Parathyroid adenoma (tissue), 2 donors: Measurements from ENCODE around the gene PGF.

Source experiments
- H2AFZ ChIP-seq: fragments of 300-600 bp; sonication (generic); one replicate; pipeline ENCODE4 v1.7.0; 2017; ENCODE audit warnings: antibody characterized with exemption, mild to moderate bottlenecking
- H3K27ac ChIP-seq: fragments of 300-600 bp; sonication (generic); one replicate; pipeline ENCODE4 v1.7.0; 2017
- H3K27me3 ChIP-seq: fragments of 300-600 bp; sonication (generic); one replicate; pipeline ENCODE4 v1.7.0; 2017; ENCODE audit warnings: low read length; ENCODE audit not compliant: control insufficient read depth, insufficient read depth
- H3K36me3 ChIP-seq: fragments of 300-600 bp; sonication (generic); one replicate; pipeline ENCODE4 v1.7.0; 2017; ENCODE audit warnings: low read length; ENCODE audit not compliant: control insufficient read depth, insufficient read depth
- H3K4me1 ChIP-seq: fragments of 300-600 bp; sonication (generic); one replicate; pipeline ENCODE4 v1.7.0; 2017; ENCODE audit warnings: control low read depth
- H3K4me2 ChIP-seq: fragments of 300-600 bp; sonication (generic); one replicate; pipeline ENCODE4 v1.7.0; 2017; ENCODE audit warnings: low read length
- H3K4me3 ChIP-seq: fragments of 300-600 bp; sonication (generic); one replicate; pipeline ENCODE4 v1.7.0; 2017; ENCODE audit warnings: low read depth, low read length
- H3K79me2 ChIP-seq: fragments of 300-600 bp; sonication (generic); one replicate; pipeline ENCODE4 v1.7.0; 2017; ENCODE audit warnings: control low read depth
- H3K9ac ChIP-seq: fragments of 300-600 bp; sonication (generic); one replicate; pipeline ENCODE4 v1.7.0; 2017; ENCODE audit warnings: mild to moderate bottlenecking
- H3K9me3 ChIP-seq: fragments of 300-600 bp; sonication (generic); one replicate; pipeline ENCODE4 v1.7.0; 2017; ENCODE audit warnings: low read length; ENCODE audit not compliant: control insufficient read depth
- TF ChIP-seq, protein P1 (sequence below): fragments of 300-600 bp; sonication (generic); IDR thresholded peaks from one replicate; pipeline ENCODE4 v1.7.0; 2017; ENCODE audit warnings: antibody characterized with exemption, mild to moderate bottlenecking
- donor health status: primary hyperparathyroidism.

Gene PGF

DNA sequence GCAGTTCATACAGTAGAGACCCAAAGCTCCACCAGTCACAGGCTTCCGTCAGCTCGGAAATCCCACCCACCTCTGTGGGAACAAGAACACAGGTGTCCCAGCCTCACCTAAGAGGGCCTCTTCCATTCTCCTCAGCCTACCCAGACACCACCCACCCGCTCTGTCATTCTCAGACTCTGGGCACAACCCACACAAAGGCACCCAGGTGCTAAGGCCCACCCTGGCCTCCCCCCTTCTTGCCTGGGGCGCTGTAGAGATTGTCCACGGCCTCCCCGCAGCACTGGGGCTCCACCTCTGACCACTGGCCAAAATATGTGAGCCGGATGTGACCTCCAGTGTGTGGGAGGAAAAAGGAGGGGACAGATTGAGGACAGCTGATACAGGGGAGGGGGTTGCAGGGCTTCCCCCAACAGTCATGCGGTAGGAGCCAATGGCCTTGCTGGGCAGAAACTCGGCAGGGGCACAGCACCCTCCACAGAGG is 46.5 kb downstream of the PGF start:
- Histone ChIP-seq H3K9me3 (no peaks in the 10 kb centered on the region), H3K4me3 (no peak overlapping the region), H3K4me1 (peaks cover 4% of the 10 kb centered on the region), H3K79me2 (no peaks in the 10 kb centered on the region), H3K9ac (no peak overlapping the region), H3K4me2 (no peak overlapping the region), H3K27ac (no peak overlapping the region), H2AFZ (no peak overlapping the region), H3K27me3 (no peaks in the 10 kb centered on the region), H3K36me3 (no peaks in the 10 kb centered on the region)
- TF ChIP-seq, protein P1, sequence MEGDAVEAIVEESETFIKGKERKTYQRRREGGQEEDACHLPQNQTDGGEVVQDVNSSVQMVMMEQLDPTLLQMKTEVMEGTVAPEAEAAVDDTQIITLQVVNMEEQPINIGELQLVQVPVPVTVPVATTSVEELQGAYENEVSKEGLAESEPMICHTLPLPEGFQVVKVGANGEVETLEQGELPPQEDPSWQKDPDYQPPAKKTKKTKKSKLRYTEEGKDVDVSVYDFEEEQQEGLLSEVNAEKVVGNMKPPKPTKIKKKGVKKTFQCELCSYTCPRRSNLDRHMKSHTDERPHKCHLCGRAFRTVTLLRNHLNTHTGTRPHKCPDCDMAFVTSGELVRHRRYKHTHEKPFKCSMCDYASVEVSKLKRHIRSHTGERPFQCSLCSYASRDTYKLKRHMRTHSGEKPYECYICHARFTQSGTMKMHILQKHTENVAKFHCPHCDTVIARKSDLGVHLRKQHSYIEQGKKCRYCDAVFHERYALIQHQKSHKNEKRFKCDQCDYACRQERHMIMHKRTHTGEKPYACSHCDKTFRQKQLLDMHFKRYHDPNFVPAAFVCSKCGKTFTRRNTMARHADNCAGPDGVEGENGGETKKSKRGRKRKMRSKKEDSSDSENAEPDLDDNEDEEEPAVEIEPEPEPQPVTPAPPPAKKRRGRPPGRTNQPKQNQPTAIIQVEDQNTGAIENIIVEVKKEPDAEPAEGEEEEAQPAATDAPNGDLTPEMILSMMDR, result no peak

DNA sequence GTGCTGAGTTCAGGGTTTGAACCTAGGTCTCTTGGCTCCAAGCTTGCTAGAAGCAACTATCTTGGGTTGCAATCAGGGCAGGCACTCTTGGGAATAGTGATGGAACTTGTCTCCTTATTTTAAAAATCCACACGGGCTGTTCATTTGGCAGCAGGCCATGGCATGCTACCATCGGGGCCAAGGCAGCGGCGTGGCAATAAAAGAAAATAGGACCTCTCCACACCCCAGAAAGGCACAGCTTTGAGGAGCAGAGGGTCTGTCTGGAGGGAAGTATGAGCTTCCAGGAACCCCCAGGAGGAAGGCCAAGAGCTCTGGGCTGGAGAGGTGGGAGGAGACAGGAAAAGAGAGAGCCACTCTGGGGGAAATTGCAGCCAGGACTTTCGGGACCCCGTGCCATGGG is 47.7 kb downstream of the PGF start:
- Histone ChIP-seq H3K4me2 (no peak overlapping the region), H3K36me3 (no peaks in the 10 kb centered on the region), H3K4me1 (peaks cover 4% of the 10 kb centered on the region), H3K9me3 (no peaks in the 10 kb centered on the region), H3K4me3 (no peak overlapping the region), H3K79me2 (no peaks in the 10 kb centered on the region), H3K9ac (no peak overlapping the region), H2AFZ (no peak overlapping the region), H3K27ac (no peak overlapping the region), H3K27me3 (no peaks in the 10 kb centered on the region)
- TF ChIP-seq, protein P1, result no peak

DNA sequence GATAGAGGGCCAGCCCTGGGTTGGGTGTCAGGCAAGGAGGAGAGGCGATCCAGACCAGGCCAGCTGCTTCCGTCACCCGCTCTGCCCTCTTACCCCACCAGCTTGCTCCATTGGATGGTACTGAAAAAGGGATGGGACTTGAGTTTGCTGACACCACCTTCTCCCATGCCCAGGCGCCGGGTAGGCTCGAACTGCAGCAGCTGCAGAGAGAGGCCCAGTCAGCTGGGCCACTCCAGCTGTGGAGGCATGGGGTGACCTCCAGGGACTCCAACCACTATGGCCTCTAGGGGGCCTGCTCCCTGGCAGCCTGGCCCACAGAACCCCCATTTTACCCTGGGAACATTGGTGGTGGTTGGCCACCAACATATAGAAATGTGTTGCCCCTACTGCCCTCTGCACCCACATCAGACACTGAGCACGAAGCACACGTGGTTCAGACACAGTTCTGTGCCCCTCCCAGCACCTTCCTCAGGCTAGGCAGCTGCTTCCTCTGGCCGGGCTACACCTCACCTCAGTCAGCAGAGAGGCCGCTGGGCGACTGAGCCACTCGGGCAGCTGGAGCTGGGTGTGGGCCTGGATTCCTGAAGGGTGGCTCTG is 48.4 kb downstream of the PGF start:
- no peak overlapping the region for H3K27ac ChIP-seq
- H3K4me3 ChIP-seq, result no peak overlapping the region
- H3K4me2 ChIP-seq, result no peak overlapping the region
- H3K9ac ChIP-seq, result no peak overlapping the region
- TF ChIP-seq, protein P1, result no peak
- no peak overlapping the region for H2AFZ ChIP-seq
- H3K4me1 ChIP-seq, result peaks cover 4% of the 10 kb centered on the region
- H3K36me3 ChIP-seq, result no peaks in the 10 kb centered on the region
- H3K9me3 ChIP-seq, result no peaks in the 10 kb centered on the region
- H3K27me3 ChIP-seq, result no peaks in the 10 kb centered on the region
- H3K79me2 ChIP-seq, result no peaks in the 10 kb centered on the region

DNA sequence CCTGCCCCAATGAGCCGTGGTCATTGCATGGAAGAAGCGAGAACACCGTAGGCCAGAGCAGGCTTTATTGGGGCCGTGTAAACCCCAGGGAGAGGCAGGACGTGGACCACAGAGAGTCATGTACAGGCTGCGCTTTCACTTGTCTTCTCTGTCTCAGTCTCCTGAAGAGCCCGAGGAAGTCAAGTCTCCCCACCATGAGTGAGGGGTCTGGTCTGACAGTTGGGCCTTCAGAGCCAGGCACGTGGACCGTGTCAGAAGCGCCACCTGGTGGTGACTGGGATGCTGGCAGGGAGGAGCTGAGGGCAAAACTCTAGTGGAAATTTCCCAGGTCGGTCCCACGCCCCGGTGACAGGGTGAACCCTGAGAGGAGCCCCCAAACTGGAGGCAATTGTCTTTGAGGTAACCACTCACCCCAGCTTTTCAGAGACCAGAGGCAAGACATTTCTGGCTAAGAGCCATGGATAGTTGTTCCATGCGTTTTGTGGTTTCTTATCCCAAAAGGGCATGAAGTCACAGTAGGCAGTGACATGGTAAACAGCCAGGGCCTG is 49.7 kb downstream of the PGF start:
- no peaks in the 10 kb centered on the region for H3K27me3 ChIP-seq
- H3K4me1 ChIP-seq, result peaks cover 4% of the 10 kb centered on the region
- H3K9ac ChIP-seq, result no peak overlapping the region
- no peak overlapping the region for H3K4me2 ChIP-seq
- H3K79me2 ChIP-seq, result no peaks in the 10 kb centered on the region
- no peaks in the 10 kb centered on the region for H3K9me3 ChIP-seq
- no peak overlapping the region for H2AFZ ChIP-seq
- H3K27ac ChIP-seq, result peak overlapping the region; percentile 16
- H3K4me3 ChIP-seq, result no peak overlapping the region
- TF ChIP-seq, protein P1, result peak; percentile 93
- no peaks in the 10 kb centered on the region for H3K36me3 ChIP-seq
